Astrocyte (in vitro differentiated cells and primary cell): ENCODE results near the gene ZNF292. TPM values are rescaled to one million over a fixed set of nuclear protein-coding genes. Genes with fewer than 3 reads are reported as not detected.
"Not testable (repeated sequence)": the region's sequence is repeated elsewhere in the genome, so short reads cannot be mapped to it uniquely, and the experiment has no call there.

Experiments
- DNase-seq: peaks from one replicate; pipeline ENCODE4 v3.0.0-alpha.2; 2010; ENCODE audit warnings: low read depth
- FAIRE-seq: peaks from 2 replicates; lab custom pipeline; 2011; peaks lifted over from hg19 to GRCh38; lab: Jason Lieb, UNC
- H2AFZ ChIP-seq: 2 replicates; pipeline ENCODE4 v1.6.0; 2012; ENCODE audit warnings: low read depth, low read length, inconsistent platforms
- H3K27ac ChIP-seq: 2 replicates; pipeline ENCODE4 v1.5.1; 2011; ENCODE audit warnings: low read depth, low read length, inconsistent platforms
- H3K27me3 ChIP-seq: 2 replicates; pipeline ENCODE4 v1.6.0; 2011; ENCODE audit warnings: low read length, inconsistent platforms; ENCODE audit not compliant: insufficient read depth
- H3K36me3 ChIP-seq: 2 replicates; pipeline ENCODE4 v1.5.1; 2011; ENCODE audit warnings: low read length, inconsistent platforms; ENCODE audit not compliant: insufficient read depth
- H3K4me1 ChIP-seq: 2 replicates; pipeline ENCODE4 v1.5.1; 2011; ENCODE audit warnings: low read length, inconsistent platforms; ENCODE audit not compliant: insufficient read depth
- H3K4me2 ChIP-seq: 2 replicates; pipeline ENCODE4 v1.6.0; 2012; ENCODE audit warnings: low read length, inconsistent platforms
- H3K4me3 ChIP-seq: 2 replicates; pipeline ENCODE4 v1.5.1; 2011; ENCODE audit warnings: low read depth, mild to moderate bottlenecking, low read length, inconsistent platforms; ENCODE audit not compliant: insufficient read depth
- H3K79me2 ChIP-seq: 2 replicates; pipeline ENCODE4 v1.6.0; 2012; ENCODE audit warnings: mild to moderate bottlenecking, low read length, inconsistent platforms; ENCODE audit not compliant: insufficient read depth
- H3K9ac ChIP-seq: 2 replicates; pipeline ENCODE4 v1.6.0; 2012; ENCODE audit warnings: mild to moderate bottlenecking, low read length, inconsistent platforms
- H3K9me3 ChIP-seq: 2 replicates; pipeline ENCODE4 v1.5.1; 2012; ENCODE audit warnings: low read depth, mild to moderate bottlenecking, low read length, inconsistent platforms; ENCODE audit not compliant: insufficient read depth
- H4K20me1 ChIP-seq: 2 replicates; pipeline ENCODE4 v1.6.0; 2012; ENCODE audit warnings: low read length, inconsistent platforms; ENCODE audit not compliant: insufficient read depth
- H3K27ac Mint-ChIP-seq: one replicate; pipeline ENCODE4 v1.8.0; 2021; ENCODE audit warnings: mild to moderate bottlenecking, mixed read lengths; ENCODE audit not compliant: unreplicated experiment
- H3K27me3 Mint-ChIP-seq: one replicate; pipeline ENCODE4 v1.8.0; 2021; ENCODE audit warnings: low read depth, mixed read lengths; ENCODE audit not compliant: unreplicated experiment
- H3K36me3 Mint-ChIP-seq: one replicate; pipeline ENCODE4 v1.8.0; 2021; ENCODE audit warnings: low read depth, mixed read lengths; ENCODE audit not compliant: unreplicated experiment
- H3K4me1 Mint-ChIP-seq: one replicate; pipeline ENCODE4 v1.8.0; 2021; ENCODE audit warnings: low read depth, mixed read lengths; ENCODE audit not compliant: unreplicated experiment
- H3K4me3 Mint-ChIP-seq: one replicate; pipeline ENCODE4 v1.8.0; 2021; ENCODE audit warnings: mild to moderate bottlenecking, moderate library complexity, mixed read lengths; ENCODE audit not compliant: unreplicated experiment
- H3K9me3 Mint-ChIP-seq: one replicate; pipeline ENCODE4 v1.8.0; 2021; ENCODE audit warnings: mild to moderate bottlenecking, mixed read lengths; ENCODE audit not compliant: unreplicated experiment
- CTCF ChIP-seq: IDR thresholded peaks from 2 replicates; pipeline ENCODE4 v1.5.1; 2011; ENCODE audit warnings: low read depth, mild to moderate bottlenecking, inconsistent platforms, low read length, moderate library complexity; ENCODE audit not compliant: insufficient read depth
- EZH2 ChIP-seq: IDR thresholded peaks from 2 replicates; pipeline ENCODE4 v1.6.1; 2012; ENCODE audit warnings: mild to moderate bottlenecking, low read length, inconsistent platforms; ENCODE audit not compliant: insufficient read depth
- total RNA-seq: library from RNA; stranded (reverse); gene quantifications from 2 replicates; pipeline ENCODE4 v1.2.1, GENCODE V29; 2021

Gene ZNF292
- total RNA-seq, 1 donor from 2014 or later = 31.5 TPM

DNA sequence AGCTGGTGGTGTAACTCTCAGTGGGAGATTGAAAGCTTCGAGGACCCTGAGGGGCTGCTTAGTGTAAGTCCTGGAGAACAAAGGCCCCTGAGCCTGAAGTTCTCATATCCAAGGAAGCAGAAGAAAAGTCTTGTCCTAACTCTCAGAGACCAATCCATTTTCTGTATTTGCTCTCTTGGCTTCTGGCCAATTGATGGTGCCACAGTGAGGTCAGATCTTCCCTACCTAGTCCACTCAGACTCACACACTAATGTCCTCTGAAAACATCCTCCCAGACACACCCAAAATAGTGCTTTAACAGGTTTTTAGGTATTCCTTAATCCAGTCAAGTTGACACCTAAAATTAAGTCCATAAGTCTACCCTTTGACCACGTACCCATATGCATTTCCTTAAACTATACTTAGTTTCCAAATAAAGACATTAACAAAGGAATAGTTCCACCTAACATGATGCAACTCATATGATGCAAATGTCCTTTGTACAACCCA, 29.4 kb downstream of the ZNF292 start:
- FAIRE-seq (no peak), DNase-seq (no peak)
- H3K9ac ChIP-seq = no peak overlapping the region
- no peak overlapping the region for H3K4me3 ChIP-seq
- no peaks in the 10 kb centered on the region for H3K9me3 Mint-ChIP-seq
- no peaks in the 10 kb centered on the region for H3K27me3 ChIP-seq
- no peaks in the 10 kb centered on the region for H3K36me3 ChIP-seq
- H3K79me2 ChIP-seq = peaks cover 86% of the 10 kb centered on the region
- no peak overlapping the region for H3K27ac Mint-ChIP-seq
- H3K27ac ChIP-seq = no peak overlapping the region
- H3K4me1 ChIP-seq = no peaks in the 10 kb centered on the region
- no peak for TF ChIP-seq EZH2
- peaks cover 9% of the 10 kb centered on the region for H3K4me1 Mint-ChIP-seq
- H3K27me3 Mint-ChIP-seq = no peaks in the 10 kb centered on the region
- no peak overlapping the region for H3K4me3 Mint-ChIP-seq
- peaks cover 73% of the 10 kb centered on the region for H4K20me1 ChIP-seq
- H3K36me3 Mint-ChIP-seq = peaks cover 6% of the 10 kb centered on the region
- no peaks in the 10 kb centered on the region for H3K9me3 ChIP-seq
- H2AFZ ChIP-seq = no peak overlapping the region
- no peak overlapping the region for H3K4me2 ChIP-seq

- no peak for FAIRE-seq
- Histone ChIP-seq H3K4me2 (no peak overlapping the region), H2AFZ (no peak overlapping the region), H3K36me3 (no peaks in the 10 kb centered on the region), H3K4me3 (no peak overlapping the region), H3K9ac (no peak overlapping the region), H4K20me1 (peaks cover 69% of the 10 kb centered on the region), H3K79me2 (peaks cover 93% of the 10 kb centered on the region), H3K4me1 (no peaks in the 10 kb centered on the region), H3K27ac (no peak overlapping the region), H3K9me3 (no peaks in the 10 kb centered on the region), H3K27me3 (no peaks in the 10 kb centered on the region)
- TF ChIP-seq EZH2 = no peak
- no peak for TF ChIP-seq CTCF
- no peaks in the 10 kb centered on the region for H3K9me3 Mint-ChIP-seq
- no peaks in the 10 kb centered on the region for H3K27me3 Mint-ChIP-seq
- peaks cover 3% of the 10 kb centered on the region for H3K36me3 Mint-ChIP-seq
- no peak overlapping the region for H3K4me3 Mint-ChIP-seq
- peaks cover 3% of the 10 kb centered on the region for H3K4me1 Mint-ChIP-seq
- DNase-seq = peak; percentile 11
- no peak overlapping the region for H3K27ac Mint-ChIP-seq
Measured at GRCh38 chr6:87196275-87196842, 41.0 kb downstream of the ZNF292 start.

DNA sequence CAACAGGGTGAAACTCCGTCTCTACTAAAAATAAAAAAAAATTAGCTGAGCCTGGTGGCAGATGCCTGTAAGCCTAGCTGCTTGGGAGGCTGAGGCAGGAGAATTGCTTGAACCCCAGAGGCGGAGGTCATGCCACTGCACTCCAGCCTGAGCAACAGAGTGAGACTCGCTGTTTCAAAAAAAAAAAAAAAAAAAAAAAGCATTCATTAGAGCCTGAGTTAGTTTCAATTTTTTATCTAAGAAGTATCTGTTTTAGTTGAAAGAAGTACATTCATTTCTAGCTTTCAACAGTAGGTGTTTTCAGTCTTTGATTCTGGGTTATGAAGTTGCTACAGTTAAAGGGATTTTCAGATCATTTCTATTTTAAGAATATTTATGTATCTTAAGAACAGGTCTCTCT, 42.2 kb downstream of the ZNF292 start:
- Mint-ChIP-seq H3K4me3 (no peak overlapping the region), H3K36me3 (peaks cover 5% of the 10 kb centered on the region), H3K4me1 (peaks cover 3% of the 10 kb centered on the region), H3K27me3 (no peaks in the 10 kb centered on the region), H3K9me3 (no peaks in the 10 kb centered on the region), H3K27ac (no peak overlapping the region)
- H2AFZ ChIP-seq = no peak overlapping the region
- no peak for TF ChIP-seq CTCF
- no peak for TF ChIP-seq EZH2
- no peak overlapping the region for H3K9ac ChIP-seq
- no peak overlapping the region for H3K4me3 ChIP-seq
- H3K79me2 ChIP-seq = peaks cover 93% of the 10 kb centered on the region
- peaks cover 71% of the 10 kb centered on the region for H4K20me1 ChIP-seq
- H3K27ac ChIP-seq = no peak overlapping the region
- no peaks in the 10 kb centered on the region for H3K9me3 ChIP-seq
- DNase-seq = no peak
- FAIRE-seq = no peak
- H3K4me1 ChIP-seq = no peaks in the 10 kb centered on the region
- no peaks in the 10 kb centered on the region for H3K27me3 ChIP-seq
- H3K36me3 ChIP-seq = no peaks in the 10 kb centered on the region
- no peak overlapping the region for H3K4me2 ChIP-seq

DNA sequence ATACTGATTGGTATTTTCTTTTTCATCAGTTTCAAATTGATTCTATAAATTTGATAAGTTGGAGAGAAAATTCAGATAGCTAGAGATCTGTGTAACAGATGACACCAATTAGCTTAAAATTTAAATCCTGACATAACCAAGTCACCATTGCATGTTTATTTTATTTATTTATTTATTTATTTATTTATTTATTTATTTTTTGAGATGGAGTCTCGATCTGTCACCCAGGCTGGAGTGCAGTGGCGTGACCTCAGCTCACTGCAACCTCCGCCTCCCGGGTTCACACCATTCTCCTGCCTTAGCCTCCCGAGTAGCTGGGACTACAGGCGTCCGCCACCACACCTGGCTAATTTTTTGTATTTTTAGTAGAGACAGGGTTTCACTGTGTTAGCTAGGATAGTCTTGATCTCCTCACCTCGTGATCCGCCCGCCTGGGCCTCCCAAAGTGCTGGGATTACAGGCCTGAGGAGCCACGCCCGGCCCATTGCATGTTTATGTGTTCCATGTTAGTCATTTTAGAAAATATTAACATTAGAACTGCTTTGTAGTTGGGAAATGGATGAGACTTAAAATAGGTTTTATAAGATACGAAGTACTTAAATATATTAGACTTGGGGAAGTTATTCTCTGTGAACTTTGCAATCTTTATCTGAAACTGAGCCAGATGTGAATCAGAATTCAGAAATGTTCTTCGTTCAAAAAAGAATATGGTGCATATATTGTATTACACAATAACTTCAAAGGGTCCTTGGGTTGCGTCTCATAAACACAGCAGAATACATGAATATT, 42.9 kb downstream of the ZNF292 start:
- not testable (repeated sequence) for H3K9me3 ChIP-seq, H3K4me1 ChIP-seq, H3K4me3 ChIP-seq, H3K9ac ChIP-seq, H3K4me2 ChIP-seq, H2AFZ ChIP-seq, H3K9me3 Mint-ChIP-seq, H3K4me3 Mint-ChIP-seq, H3K27ac Mint-ChIP-seq, FAIRE-seq, H3K36me3 Mint-ChIP-seq, H3K4me1 Mint-ChIP-seq, H3K27me3 ChIP-seq, H3K36me3 ChIP-seq, H3K27ac ChIP-seq, DNase-seq, H3K27me3 Mint-ChIP-seq
- Histone ChIP-seq H3K79me2 (peaks cover 93% of the 10 kb centered on the region), H4K20me1 (peaks cover 68% of the 10 kb centered on the region)
